ENCODE measurements around the gene TGFB3.

DNA sequence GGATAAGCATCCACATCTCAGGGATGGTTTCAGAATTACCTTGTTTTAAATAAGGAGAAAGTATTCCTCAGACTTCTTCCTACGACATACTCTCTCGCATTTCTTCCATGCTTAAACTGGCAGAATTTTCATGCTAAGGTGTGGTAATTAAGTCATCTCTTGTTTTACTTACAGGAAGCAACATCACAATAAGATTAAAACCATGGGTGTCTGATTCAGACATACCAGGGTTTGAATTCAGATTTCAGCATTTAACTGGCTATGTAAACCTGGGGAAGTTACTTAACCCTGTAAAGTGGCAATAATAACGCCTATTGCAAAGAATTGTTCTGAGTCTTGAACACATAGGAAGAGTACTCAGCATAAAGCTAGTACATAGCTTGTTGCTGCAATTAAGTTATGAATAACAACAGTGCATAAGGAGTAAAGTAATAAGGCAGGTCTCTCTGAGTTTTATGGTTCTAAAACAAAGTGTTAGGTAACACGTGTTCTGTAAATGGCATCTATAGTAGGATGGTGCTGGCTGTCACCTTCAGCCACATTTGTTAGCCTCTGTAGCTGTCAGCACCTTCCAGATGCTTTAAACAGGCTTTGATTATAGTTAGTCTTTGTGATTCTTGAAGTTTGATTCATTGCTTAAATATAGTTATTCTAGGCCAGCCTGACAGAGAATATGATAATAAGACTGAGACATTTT, 42.6 kb upstream of the TGFB3 start:
- TF ChIP-seq TAF1 (IDR thresholded peaks at IDR 0.05; ENCODE audit: borderline replicate concordance, low read depth, low read length) (no peak), POLR2A (IDR thresholded peaks at IDR 0.05; ENCODE audit: low read depth, low read length) (no peak), POLR2AphosphoS5 (IDR thresholded peaks at IDR 0.05; ENCODE audit: low read depth, low read length) (no peak)
